NCI-H1694 treated with DMSO at 0.1 percent for 48 hours (cell line): ENCODE data around the gene LARGE2.
A peak's percentile ranks its signal among the peaks of the same experiment; 100 is the strongest.

Experiments
- DNase-seq: peaks from one replicate; lab custom pipeline; 2025; lab: John Stamatoyannopoulos, UW

The LARGE2 gene

GRCh38 chr11:45930031-45930794, 7.8 kb downstream of the LARGE2 start:
- DNase-seq = peak; percentile 29

- no peak for DNase-seq
Observed at GRCh38 chr11:45930951-45931570, 8.6 kb downstream of the LARGE2 start.

GRCh38 chr11:45931739-45932138, 9.3 kb downstream of the LARGE2 start:
- DNase-seq = no peak

DNA sequence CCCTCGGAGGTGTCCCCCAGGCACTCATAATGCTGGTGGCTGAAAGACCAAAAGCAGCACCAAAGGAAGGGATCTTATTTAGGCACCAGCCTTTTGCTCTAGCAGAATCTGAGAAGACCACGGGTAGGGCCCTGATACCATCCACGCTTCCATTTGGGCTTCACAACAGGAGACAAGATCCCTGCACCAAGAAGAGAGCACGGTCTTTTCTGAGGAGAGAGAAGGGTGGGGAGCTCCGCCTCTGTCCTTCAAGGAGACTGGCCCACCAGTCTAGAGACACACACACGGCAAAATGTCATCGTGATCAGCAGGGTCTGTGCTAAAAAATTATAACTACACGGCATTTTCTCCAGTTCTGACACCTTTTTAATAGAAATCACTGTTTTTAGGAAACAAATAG, 9.8 kb downstream of the LARGE2 start:
- DNase-seq = no peak

GRCh38 chr11:45933131-45933831, 10.8 kb downstream of the LARGE2 start:
- DNase-seq = no peak

DNA sequence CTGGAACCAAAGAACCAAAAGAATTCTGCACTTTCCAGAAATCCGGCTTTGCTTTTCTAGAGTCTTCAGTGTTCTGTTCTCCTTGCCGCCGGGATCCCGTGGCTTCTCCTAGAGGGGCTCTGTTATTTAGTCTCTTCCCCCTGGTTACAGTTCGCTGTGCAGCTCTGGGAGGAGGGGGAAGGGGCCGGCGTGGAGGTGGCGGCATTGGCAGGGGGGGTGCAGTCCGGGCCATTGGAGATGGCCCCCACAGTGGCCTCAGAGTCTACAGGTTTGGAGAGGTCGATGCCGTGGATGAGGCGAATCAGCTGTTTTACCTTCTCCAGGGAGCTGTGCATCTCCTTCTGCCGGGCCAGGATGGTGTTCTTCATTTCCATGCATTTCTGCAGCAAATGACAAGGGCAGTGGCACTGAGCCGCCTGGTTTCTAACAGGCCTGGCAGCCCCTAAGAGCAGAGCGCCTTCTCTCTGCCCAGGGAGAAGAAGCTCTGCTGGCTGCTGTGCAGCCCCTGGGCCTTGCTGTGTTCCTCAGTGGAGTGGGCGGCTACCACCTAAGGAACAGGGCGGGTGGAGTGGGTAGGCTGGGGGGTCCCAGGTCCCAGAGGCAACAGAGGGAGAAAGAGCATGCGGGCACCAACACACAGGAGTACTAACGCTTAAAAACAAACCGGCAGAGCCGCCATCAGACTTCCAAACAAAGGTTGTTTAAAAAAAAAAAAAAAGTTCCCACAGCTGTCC, 11.6 kb downstream of the LARGE2 start:
- no peak for DNase-seq

GRCh38 chr11:45934580-45935318, 12.3 kb downstream of the LARGE2 start:
- no peak for DNase-seq

GRCh38 chr11:45935349-45936064, 13.1 kb downstream of the LARGE2 start:
- DNase-seq = no peak

GRCh38 chr11:45936511-45937054, 14.1 kb downstream of the LARGE2 start:
- DNase-seq = no peak

GRCh38 chr11:45937916-45938315, 15.5 kb downstream of the LARGE2 start:
- no peak for DNase-seq

DNA sequence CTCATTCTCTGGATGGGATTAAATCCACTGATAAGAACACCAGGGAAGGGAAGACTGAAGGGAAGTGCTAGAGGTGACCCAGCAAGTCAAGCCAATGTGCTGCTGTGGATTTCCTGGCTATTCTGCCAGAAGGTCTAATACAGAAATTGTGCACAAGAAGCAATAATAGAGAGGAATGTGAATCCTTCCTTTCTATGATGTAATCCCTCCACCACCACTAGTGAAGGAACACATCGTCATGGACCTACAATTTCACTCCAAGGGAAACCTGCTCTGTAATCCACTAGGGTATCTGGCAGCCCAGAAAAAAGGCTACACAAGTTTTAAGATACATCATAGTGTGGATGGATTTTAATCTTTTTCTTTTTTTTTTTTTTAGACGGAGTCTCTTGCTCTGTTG, 17.4 kb downstream of the LARGE2 start:
- no peak for DNase-seq

DNA sequence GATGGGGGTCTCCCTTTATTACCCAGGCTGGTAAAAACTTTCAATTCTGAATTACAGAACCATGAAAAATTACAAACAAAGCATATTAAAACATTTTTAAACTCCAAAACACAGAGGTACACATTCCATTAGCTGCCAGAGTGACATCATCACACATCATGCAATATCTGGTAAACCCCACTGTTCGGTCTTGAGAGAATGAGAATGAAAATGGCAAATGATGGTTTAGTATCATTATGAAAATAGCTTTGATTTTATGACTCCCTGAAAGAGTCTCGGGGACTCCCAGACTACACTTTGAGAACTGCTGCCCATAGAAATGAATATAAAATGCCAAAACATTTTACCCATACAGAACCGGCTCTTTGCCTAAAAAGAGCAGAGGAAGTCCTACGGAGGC, 18.8 kb downstream of the LARGE2 start:
- DNase-seq = no peak

GRCh38 chr11:45942381-45942780, 19.9 kb downstream of the LARGE2 start:
- DNase-seq = no peak

- no peak for DNase-seq
Observed at GRCh38 chr11:45945397-45945999, 23.0 kb downstream of the LARGE2 start.

- DNase-seq = no peak
Observed at GRCh38 chr11:45947885-45948284, 25.4 kb downstream of the LARGE2 start.

- no peak for DNase-seq
Observed at GRCh38 chr11:45948356-45948755, 25.9 kb downstream of the LARGE2 start.

GRCh38 chr11:45949992-45950407, 27.5 kb downstream of the LARGE2 start:
- DNase-seq = no peak

DNA sequence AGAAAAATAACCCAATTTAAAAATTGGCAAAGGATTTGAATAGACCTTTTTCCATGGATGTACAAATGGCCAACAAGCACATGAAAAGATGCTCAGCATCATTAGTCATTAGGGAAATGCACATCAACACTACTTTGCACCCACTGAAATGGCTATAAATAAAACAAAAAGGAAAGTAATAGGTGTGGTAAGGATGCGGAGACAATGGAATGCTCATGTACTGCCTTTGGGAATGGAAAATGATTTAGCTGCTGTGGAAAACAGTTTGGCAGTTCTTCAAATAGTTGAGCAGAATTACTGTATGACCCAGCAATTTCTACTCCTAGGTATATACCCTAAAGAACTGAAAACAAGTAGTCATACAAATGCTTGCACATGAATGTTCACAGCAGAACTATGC, 37.4 kb downstream of the LARGE2 start:
- no peak for DNase-seq

- DNase-seq = no peak
Observed at GRCh38 chr11:45960387-45961095, 38.1 kb downstream of the LARGE2 start.
